H9 (cell line): Measurements from ENCODE around the gene LRRC37A. TPM values are rescaled to one million over a fixed set of nuclear protein-coding genes. Genes with fewer than 3 reads are reported as not detected.
A peak's percentile ranks its signal among the peaks of the same experiment; 100 is the strongest.
"Not testable (repeated sequence)": the region's sequence is repeated elsewhere in the genome, so short reads cannot be mapped to it uniquely, and the experiment has no call there.

ENCODE experiments used
- DNase-seq: peaks from one replicate; pipeline ENCODE4 v3.0.0-alpha.2; 2017
- H2AFZ ChIP-seq: one replicate; pipeline ENCODE4 v1.6.1; 2013; ENCODE audit warnings: mild to moderate bottlenecking, low read length, control low read depth, moderate library complexity
- H2AK5ac ChIP-seq: 2 replicates; pipeline ENCODE4 v1.6.1; 2013; ENCODE audit warnings: low read length, control low read depth, mixed read lengths; ENCODE audit not compliant: insufficient read length
- H2BK120ac ChIP-seq: one replicate; pipeline ENCODE4 v1.6.1; 2013; ENCODE audit warnings: low read depth, mild to moderate bottlenecking, low read length, control low read depth, inconsistent platforms; ENCODE audit not compliant: poor library complexity, severe bottlenecking
- H2BK12ac ChIP-seq: 2 replicates; pipeline ENCODE4 v1.6.1; 2013; ENCODE audit warnings: low read length, control low read depth, mixed read lengths, low read depth; ENCODE audit not compliant: insufficient read length
- H2BK15ac ChIP-seq: 2 replicates; pipeline ENCODE4 v1.6.1; 2013; ENCODE audit warnings: low read depth, low read length, control low read depth
- H2BK20ac ChIP-seq: one replicate; pipeline ENCODE4 v1.6.1; 2013; ENCODE audit warnings: low read depth, mild to moderate bottlenecking, low read length, control low read depth, inconsistent platforms; ENCODE audit not compliant: poor library complexity, severe bottlenecking
- H2BK5ac ChIP-seq: 2 replicates; pipeline ENCODE4 v1.6.1; 2013; ENCODE audit warnings: low read length, control low read depth, mixed read lengths; ENCODE audit not compliant: insufficient read length
- H3K14ac ChIP-seq: 2 replicates; pipeline ENCODE4 v1.6.1; 2013; ENCODE audit warnings: low read length, control low read depth; ENCODE audit not compliant: insufficient read depth
- H3K18ac ChIP-seq: 2 replicates; pipeline ENCODE4 v1.6.1; 2013; ENCODE audit warnings: low read depth, mild to moderate bottlenecking, mixed read lengths, low read length, control low read depth; ENCODE audit not compliant: insufficient read length
- H3K23ac ChIP-seq: 2 replicates; pipeline ENCODE4 v1.6.1; 2013; ENCODE audit warnings: low read length, control low read depth, mixed read lengths, low read depth; ENCODE audit not compliant: insufficient read length
- H3K23me2 ChIP-seq: 2 replicates; pipeline ENCODE4 v1.6.1; 2013; ENCODE audit warnings: low read depth, mild to moderate bottlenecking, mixed read lengths, low read length, control low read depth; ENCODE audit not compliant: insufficient read length, poor library complexity, severe bottlenecking
- H3K27ac ChIP-seq: 2 replicates; pipeline ENCODE4 v1.5.1; 2013; ENCODE audit warnings: low read length, control low read depth, mixed read lengths, low read depth; ENCODE audit not compliant: insufficient read length
- H3K27me3 ChIP-seq: 2 replicates; pipeline ENCODE4 v1.6.1; 2013; ENCODE audit warnings: low read length, control low read depth, inconsistent platforms; ENCODE audit not compliant: insufficient read depth
- H3K4ac ChIP-seq: 2 replicates; pipeline ENCODE4 v1.6.1; 2013; ENCODE audit warnings: low read depth, mild to moderate bottlenecking, control low read depth, inconsistent platforms, low read length, moderate library complexity
- H3K4me1 ChIP-seq: 2 replicates; pipeline ENCODE4 v1.6.1; 2013; ENCODE audit warnings: low read length, control low read depth, inconsistent platforms; ENCODE audit not compliant: insufficient read depth
- H3K4me2 ChIP-seq: 2 replicates; pipeline ENCODE4 v1.6.1; 2013; ENCODE audit warnings: low read length, control low read depth, mixed read lengths; ENCODE audit not compliant: insufficient read length, insufficient read depth
- H3K56ac ChIP-seq: 2 replicates; pipeline ENCODE4 v1.6.1; 2013; ENCODE audit warnings: low read depth, mild to moderate bottlenecking, mixed read lengths, low read length, control low read depth; ENCODE audit not compliant: insufficient read length
- H3K79me1 ChIP-seq: 2 replicates; pipeline ENCODE4 v1.6.1; 2013; ENCODE audit warnings: low read depth, mild to moderate bottlenecking, moderate library complexity, low read length, control low read depth, inconsistent platforms; ENCODE audit not compliant: insufficient read depth, poor library complexity, severe bottlenecking
- H3K79me2 ChIP-seq: 2 replicates; pipeline ENCODE4 v1.6.1; 2013; ENCODE audit warnings: low read length, control low read depth, inconsistent platforms; ENCODE audit not compliant: insufficient read depth
- H3K9ac ChIP-seq: 2 replicates; pipeline ENCODE4 v1.6.1; 2013; ENCODE audit warnings: low read length, control low read depth, mixed read lengths; ENCODE audit not compliant: insufficient read length; ENCODE audit errors: extremely low read depth
- H3K9me3 ChIP-seq: one replicate; pipeline ENCODE4 v1.6.1; 2013; ENCODE audit warnings: low read depth, low read length, inconsistent platforms; ENCODE audit not compliant: control insufficient read depth
- H3T11ph ChIP-seq: one replicate; pipeline ENCODE4 v1.6.1; 2013; ENCODE audit warnings: mild to moderate bottlenecking, low read length, control low read depth, inconsistent platforms
- H4K20me1 ChIP-seq: one replicate; pipeline ENCODE4 v1.6.1; 2013; ENCODE audit not compliant: control insufficient read depth, insufficient read length, insufficient read depth
- H4K5ac ChIP-seq: 2 replicates; pipeline ENCODE4 v1.6.1; 2013; ENCODE audit warnings: low read depth, mild to moderate bottlenecking, mixed read lengths, low read length, control low read depth; ENCODE audit not compliant: insufficient read length
- H4K8ac ChIP-seq: replicated peaks from 2 replicates; pipeline ENCODE4 v1.6.1; 2013; ENCODE audit warnings: low read length, control low read depth, mixed read lengths, low read depth; ENCODE audit not compliant: insufficient read length
- H4K91ac ChIP-seq: 2 replicates; pipeline ENCODE4 v1.6.1; 2013; ENCODE audit warnings: low read depth, mild to moderate bottlenecking, moderate library complexity, mixed read lengths, low read length, control low read depth; ENCODE audit not compliant: insufficient read length
- H3K27ac Mint-ChIP-seq, 3 experiments: 2 replicates in 2 of 3; 3 replicates in 1 of 3; pipeline ENCODE4 v1.8.0; 2020 to 2021; ENCODE audit warnings: mixed read lengths in 3 of 3, mild to moderate bottlenecking in 1 of 3, moderate library complexity in 1 of 3
- H3K27me3 Mint-ChIP-seq: 2 replicates; pipeline ENCODE4 v1.8.0; 2021; ENCODE audit warnings: low read depth, mild to moderate bottlenecking, moderate library complexity, mixed read lengths
- H3K36me3 Mint-ChIP-seq, 3 experiments: 2 replicates in 2 of 3; 3 replicates in 1 of 3; pipeline ENCODE4 v1.8.0; 2020 to 2021; ENCODE audit warnings: low read depth in 3 of 3, mixed read lengths in 3 of 3; ENCODE audit not compliant: insufficient read depth in 1 of 3
- H3K4me1 Mint-ChIP-seq, 2 experiments: 2 replicates each; pipeline ENCODE4 v1.8.0; 2020; ENCODE audit warnings: mixed read lengths in 2 of 2
- H3K4me3 Mint-ChIP-seq, 2 experiments: 2 replicates in 1 of 2; 3 replicates in 1 of 2; pipeline ENCODE4 v1.8.0; 2020 to 2021; ENCODE audit warnings: mild to moderate bottlenecking in 2 of 2, mixed read lengths in 2 of 2, moderate library complexity in 1 of 2
- H3K9me3 Mint-ChIP-seq, 2 experiments: 2 replicates in 1 of 2; 3 replicates in 1 of 2; pipeline ENCODE4 v1.8.0; 2020; ENCODE audit warnings: mild to moderate bottlenecking in 2 of 2, mixed read lengths in 2 of 2, moderate library complexity in 1 of 2
- CTCF ChIP-seq: fragments of 200-600 bp; sonication (generic); conservative IDR thresholded peaks from 3 replicates; pipeline ENCODE4 v1.8.0; 2021; ENCODE audit warnings: antibody characterized with exemption, mild to moderate bottlenecking
- WGBS: extraction: QIAGEN DNeasy Blood & Tissue Kit; methylation state at CpG from one replicate; pipeline ENCODE4 v1.1.7; 2013; ENCODE audit warnings: missing lambda C conversion rate, low lambda C conversion rate, mixed read lengths; ENCODE audit not compliant: insufficient read length; ENCODE audit errors: extremely low coverage; 5-methylcytosine and 5-hydroxymethylcytosine counted together
- total RNA-seq: library from RNA; stranded (reverse); gene quantifications from 2 replicates; pipeline ENCODE4 v1.2.1, GENCODE V29; 2021

The LRRC37A gene
- total RNA-seq, 1 experiment from 2014 or later, result 1.9 TPM

GRCh38 chr17:46259845-46260661 is 34.9 kb upstream of the LRRC37A start:
- not testable (repeated sequence) for H3K27ac Mint-ChIP-seq, H3K23ac ChIP-seq, H3K23me2 ChIP-seq, H3K14ac ChIP-seq, H2AFZ ChIP-seq, H3K79me2 ChIP-seq, H3K9me3 Mint-ChIP-seq, H2BK5ac ChIP-seq, H3K79me1 ChIP-seq, H4K5ac ChIP-seq, H3K4ac ChIP-seq, H3K4me1 Mint-ChIP-seq, H4K91ac ChIP-seq, H3T11ph ChIP-seq, H3K18ac ChIP-seq, H3K27ac ChIP-seq, H2BK20ac ChIP-seq, H3K9ac ChIP-seq, H3K27me3 ChIP-seq, H3K56ac ChIP-seq, H3K9me3 ChIP-seq, H2BK12ac ChIP-seq, H2BK120ac ChIP-seq, H2BK15ac ChIP-seq, H2AK5ac ChIP-seq, H3K36me3 Mint-ChIP-seq, H4K20me1 ChIP-seq, H4K8ac ChIP-seq, H3K4me1 ChIP-seq
- Mint-ChIP-seq H3K4me3 (peak overlapping the region; percentile 57 to 71), H3K27me3 (peaks cover 63% of the 10 kb centered on the region)
- peak; percentile 89 for DNase-seq
- H3K4me2 ChIP-seq, result peak overlapping the region; percentile 40
- no CpG with 5 or more reads among the region's 62 CpGs for WGBS
- peak; percentile 51 for TF ChIP-seq CTCF
